NCI-H2196 treated with DMSO at 0.1 percent for 48 hours (cell line): ENCODE results near the gene GARIN5A.

Source experiments
- DNase-seq: peaks from one replicate; lab custom pipeline; 2025; ENCODE audit not compliant: unreplicated experiment; lab: John Stamatoyannopoulos, UW

The GARIN5A gene

GRCh38 chr19:50509366-50509765 is 32.7 kb upstream of the GARIN5A start:
- no peak for DNase-seq

- DNase-seq = no peak
Observed at GRCh38 chr19:50508843-50509190, 32.2 kb upstream of the GARIN5A start.

GRCh38 chr19:50507376-50507775 is 30.7 kb upstream of the GARIN5A start:
- DNase-seq = no peak

GRCh38 chr19:50506700-50507099 is 30.1 kb upstream of the GARIN5A start:
- no peak for DNase-seq

- no peak for DNase-seq
Observed at GRCh38 chr19:50505856-50506611, 29.4 kb upstream of the GARIN5A start.

GRCh38 chr19:50501568-50502475 is 25.2 kb upstream of the GARIN5A start:
- no peak for DNase-seq

GRCh38 chr19:50501186-50501567 is 24.5 kb upstream of the GARIN5A start:
- DNase-seq = no peak

GRCh38 chr19:50500753-50501151 is 24.1 kb upstream of the GARIN5A start:
- no peak for DNase-seq

- no peak for DNase-seq
Observed at GRCh38 chr19:50500060-50500752, 23.6 kb upstream of the GARIN5A start.

- no peak for DNase-seq
Observed at GRCh38 chr19:50498219-50499056, 21.8 kb upstream of the GARIN5A start.

- DNase-seq = no peak
Observed at GRCh38 chr19:50497022-50497405, 20.4 kb upstream of the GARIN5A start.

GRCh38 chr19:50496189-50497021 is 19.8 kb upstream of the GARIN5A start:
- DNase-seq = no peak

GRCh38 chr19:50495020-50495531 is 18.4 kb upstream of the GARIN5A start:
- no peak for DNase-seq

GRCh38 chr19:50494186-50495019 is 17.8 kb upstream of the GARIN5A start:
- DNase-seq = no peak

- no peak for DNase-seq
Observed at GRCh38 chr19:50493171-50493570, 16.5 kb upstream of the GARIN5A start.

GRCh38 chr19:50492303-50493052 is 15.8 kb upstream of the GARIN5A start:
- DNase-seq = no peak

GRCh38 chr19:50490991-50491472 is 14.4 kb upstream of the GARIN5A start:
- DNase-seq = no peak

- no peak for DNase-seq
Observed at GRCh38 chr19:50490411-50490811, 13.8 kb upstream of the GARIN5A start.
